ENCODE results near the gene TACC2. TPM values are rescaled to one million over a fixed set of nuclear protein-coding genes. Genes with fewer than 3 reads are reported as not detected.

TACC2 gene
- total and polyA plus RNA-seq, 2 donors (not counting 3 experiments of a cell fraction or from before 2014, with no cell fraction given): 14.4 to 46.2 TPM

- BruUV-seq (replicated peaks): no TSS peak
- Histone ChIP-seq H3K4me1 (ENCODE audit: control insufficient read depth, extremely low read depth, insufficient read depth, low read length) (no peaks in the 10 kb centered on the region), H3K9ac (replicated peaks; ENCODE audit: extremely low read depth, insufficient read depth, low read length) (no peak overlapping the region), H3K9me1 (replicated peaks; ENCODE audit: control insufficient read depth, extremely low read depth, insufficient read depth, low read length) (no peaks in the 10 kb centered on the region), H4K20me1 (replicated peaks; ENCODE audit: control insufficient read depth, extremely low read depth, insufficient read depth, low read length) (no peaks in the 10 kb centered on the region), H3K4me2 (ENCODE audit: insufficient read depth, low read length) (no peak overlapping the region), H3K27ac (ENCODE audit: insufficient read depth, low read depth, low read length) (no peak overlapping the region), H3K79me2 (ENCODE audit: control insufficient read depth, insufficient read depth, low read length) (no peaks in the 10 kb centered on the region), H3K36me3 (ENCODE audit: control insufficient read depth in 2 of 2, extremely low read depth in 1 of 2, insufficient read depth in 2 of 2, low read length in 2 of 2) (no peaks in the 10 kb centered on the region), H3K4me3 (replicated peaks in 1 of 3; ENCODE audit: insufficient read depth in 1 of 3, low read depth in 1 of 3, low read length in 3 of 3) (no peak overlapping the region), H2AFZ (ENCODE audit: low read depth, low read length) (no peak overlapping the region), H3K27me3 (ENCODE audit: control insufficient read depth in 2 of 2, insufficient read depth in 2 of 2, low read length in 2 of 2) (peaks cover 12 to 24% of the 10 kb centered on the region in 2 experiments), H3K9me3 (replicated peaks; ENCODE audit: control insufficient read depth, insufficient read depth, low read length) (no peaks in the 10 kb centered on the region)
- CTCF ChIA-PET: interaction anchor here (1.0 kb wide), 1 partner anchor 40 kb away, joined by 3 read pairs; no protein-coding TSS in a partner anchor
- intact Hi-C loops (cut with micrococcal nuclease): no loop called here
- POLR2A ChIA-PET: no interaction called here
- TF ChIP-seq POLR2A (IDR thresholded peaks at IDR 0.05; ENCODE audit: low read depth, low read length): no peak
- TF ChIP-seq, protein P1, sequence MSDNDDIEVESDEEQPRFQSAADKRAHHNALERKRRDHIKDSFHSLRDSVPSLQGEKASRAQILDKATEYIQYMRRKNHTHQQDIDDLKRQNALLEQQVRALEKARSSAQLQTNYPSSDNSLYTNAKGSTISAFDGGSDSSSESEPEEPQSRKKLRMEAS (IDR thresholded peaks at IDR 0.05; ENCODE audit: insufficient read depth, insufficient read length): no peak
- TF ChIP-seq CTCF (IDR thresholded peaks at IDR 0.05; ENCODE audit: extremely low read depth in 1 of 2, insufficient read depth in 1 of 2, low read depth in 1 of 2, low read length in 2 of 2): no peak
- no peak for TF ChIP-seq POLR2AphosphoS5 (IDR thresholded peaks at IDR 0.05; ENCODE audit: insufficient read depth, low read depth, low read length)
- TF ChIP-seq GATA2 (IDR thresholded peaks at IDR 0.05; ENCODE audit: insufficient read depth, insufficient read length, low read depth, low read length): no peak
- TF ChIP-seq FOS (IDR thresholded peaks at IDR 0.05; ENCODE audit: borderline replicate concordance, insufficient read depth, low read length): no peak
- no peak for TF ChIP-seq EZH2 (IDR thresholded peaks at IDR 0.05; ENCODE audit: borderline replicate concordance, low read depth, low read length, severe bottlenecking)
- TF ChIP-seq MYC (IDR thresholded peaks at IDR 0.05; ENCODE audit: low read depth, low read length): no peak
- dilution Hi-C loops (cut with MboI; ENCODE audit: extremely low pct_ligation_motif_present, low sequenced_read_pairs): no loop called here
- FAIRE-seq (no peak), DNase-seq (ENCODE audit: low read depth, low spot score) (no peak)
Observed at GRCh38 chr10:122091722-122092121, 102.8 kb downstream of the TACC2 start.
